Smooth muscle cell (in vitro differentiated cells): ENCODE measurements around the gene TLR7. TPM values are rescaled to one million over a fixed set of nuclear protein-coding genes. Genes with fewer than 3 reads are reported as not detected.

ENCODE experiments used
- DNase-seq: peaks from one replicate; lab custom pipeline; 2025; ENCODE audit not compliant: unreplicated experiment; lab: John Stamatoyannopoulos, UW
- H2AFZ ChIP-seq: fragments of 200-600 bp; sonication (generic); 2 replicates; pipeline ENCODE4 v1.6.0; 2016; ENCODE audit warnings: antibody characterized with exemption, low read depth, mild to moderate bottlenecking
- H3F3A ChIP-seq: fragments of 200-600 bp; sonication (generic); 2 replicates; pipeline ENCODE4 v1.6.0; 2017; ENCODE audit warnings: antibody characterized with exemption, low read depth
- H3K27ac ChIP-seq: fragments of 200-600 bp; sonication (generic); 2 replicates; pipeline ENCODE4 v1.5.1; 2016; ENCODE audit warnings: low read depth, mild to moderate bottlenecking
- H3K27me3 ChIP-seq: fragments of 200-600 bp; sonication (generic); 2 replicates; pipeline ENCODE4 v1.6.1; 2016; ENCODE audit warnings: low read depth, mild to moderate bottlenecking
- H3K36me3 ChIP-seq: fragments of 200-600 bp; sonication (generic); 2 replicates; pipeline ENCODE4 v1.5.1; 2016; ENCODE audit warnings: low read depth
- H3K4me1 ChIP-seq: fragments of 200-600 bp; sonication (generic); 2 replicates; pipeline ENCODE4 v1.5.1; 2016; ENCODE audit warnings: low read depth
- H3K4me2 ChIP-seq: fragments of 200-600 bp; sonication (generic); 2 replicates; pipeline ENCODE4 v1.6.0; 2016; ENCODE audit warnings: mild to moderate bottlenecking
- H3K4me3 ChIP-seq: fragments of 200-600 bp; sonication (generic); 2 replicates; pipeline ENCODE4 v1.5.1; 2016; ENCODE audit warnings: mild to moderate bottlenecking
- H3K79me2 ChIP-seq: fragments of 200-600 bp; sonication (generic); 2 replicates; pipeline ENCODE4 v1.6.0; 2016; ENCODE audit warnings: low read depth, mild to moderate bottlenecking
- H3K9ac ChIP-seq: fragments of 200-600 bp; sonication (generic); 2 replicates; pipeline ENCODE4 v1.6.0; 2016; ENCODE audit warnings: low read depth
- H3K9me3 ChIP-seq: fragments of 200-600 bp; sonication (generic); replicated peaks from 2 replicates; pipeline ENCODE4 v1.5.1; 2016; ENCODE audit warnings: low read depth
- H4K20me1 ChIP-seq: fragments of 200-600 bp; sonication (generic); 2 replicates; pipeline ENCODE4 v1.6.0; 2016; ENCODE audit warnings: low read depth
- CTCF ChIP-seq: fragments of 200-600 bp; sonication (generic); IDR thresholded peaks from 2 replicates; pipeline ENCODE4 v1.5.1; 2017; ENCODE audit warnings: borderline replicate concordance, mild to moderate bottlenecking, antibody characterized with exemption; ENCODE audit not compliant: insufficient read depth, poor library complexity, severe bottlenecking
- WGBS: methylation state at CpG from one replicate; pipeline ENCODE4 v1.1.7; 2016; ENCODE audit warnings: low lambda C conversion rate; 5-methylcytosine and 5-hydroxymethylcytosine counted together
- polyA plus RNA-seq: library from polyadenylated mRNA; unstranded; fragments of >200 nt; fragmentation: Nextera tagmentation; extraction: Ambion mirVana; gene quantifications from 2 replicates; pipeline ENCODE4 v1.2.1, GENCODE V29; 2016
- total RNA-seq: library from RNA; depleted of rRNA; stranded (reverse); fragments of >200 nt; gene quantifications from 2 replicates; pipeline ENCODE4 v1.2.3, GENCODE V29; 2014

Gene TLR7
- total and polyA plus RNA-seq, 2 experiments from 2014 or later = 0.27 TPM; not detected in 1

- Histone ChIP-seq H3F3A (no peaks in the 10 kb centered on the region), H3K36me3 (no peaks in the 10 kb centered on the region), H3K9me3 (no peaks in the 10 kb centered on the region), H3K27me3 (no peaks in the 10 kb centered on the region), H3K4me3 (no peak overlapping the region), H3K4me1 (no peaks in the 10 kb centered on the region), H3K27ac (no peak overlapping the region), H3K4me2 (no peak overlapping the region), H3K79me2 (no peaks in the 10 kb centered on the region), H4K20me1 (no peaks in the 10 kb centered on the region), H2AFZ (no peak overlapping the region), H3K9ac (no peak overlapping the region)
- no peak for DNase-seq
- WGBS = 85% methylated on average over 7 of the region's 7 CpGs
- no peak for TF ChIP-seq CTCF
These were observed 46.1 kb upstream of the TLR7 start for GRCh38 chrX:12820737-12821136.

GRCh38 chrX:12824944-12825343, 41.9 kb upstream of the TLR7 start:
- no peaks in the 10 kb centered on the region for H4K20me1 ChIP-seq
- no peaks in the 10 kb centered on the region for H3K27me3 ChIP-seq
- no peak for TF ChIP-seq CTCF
- H2AFZ ChIP-seq = no peak overlapping the region
- DNase-seq = no peak
- H3K4me3 ChIP-seq = no peak overlapping the region
- H3K27ac ChIP-seq = no peak overlapping the region
- no peaks in the 10 kb centered on the region for H3K36me3 ChIP-seq
- no peaks in the 10 kb centered on the region for H3K4me1 ChIP-seq
- 72% methylated on average over 9 of the region's 9 CpGs for WGBS
- H3K9me3 ChIP-seq = no peaks in the 10 kb centered on the region
- H3K4me2 ChIP-seq = no peak overlapping the region
- no peaks in the 10 kb centered on the region for H3F3A ChIP-seq
- no peaks in the 10 kb centered on the region for H3K79me2 ChIP-seq
- no peak overlapping the region for H3K9ac ChIP-seq

- no peak for TF ChIP-seq CTCF
These were observed 41.1 kb upstream of the TLR7 start for GRCh38 chrX:12825801-12826200.

GRCh38 chrX:12843061-12843667, 23.7 kb upstream of the TLR7 start:
- WGBS = 79% methylated on average over 2 of the region's 2 CpGs
- H4K20me1 ChIP-seq = no peaks in the 10 kb centered on the region
- no peaks in the 10 kb centered on the region for H3K27me3 ChIP-seq
- H3K79me2 ChIP-seq = no peaks in the 10 kb centered on the region
- H3K4me2 ChIP-seq = no peak overlapping the region
- TF ChIP-seq CTCF = no peak
- no peaks in the 10 kb centered on the region for H3K4me1 ChIP-seq
- no peak overlapping the region for H3K4me3 ChIP-seq
- H2AFZ ChIP-seq = no peak overlapping the region
- H3K27ac ChIP-seq = no peak overlapping the region
- no peak overlapping the region for H3K9ac ChIP-seq
- H3K9me3 ChIP-seq = no peaks in the 10 kb centered on the region
- no peaks in the 10 kb centered on the region for H3F3A ChIP-seq
- no peak for DNase-seq
- no peaks in the 10 kb centered on the region for H3K36me3 ChIP-seq

More at GRCh38 chrX:12825801-12826200, 41.1 kb upstream of the TLR7 start:
- Histone ChIP-seq H3K4me2 (no peak overlapping the region), H3K4me3 (no peak overlapping the region), H3K36me3 (no peaks in the 10 kb centered on the region), H3K9me3 (no peaks in the 10 kb centered on the region), H3K4me1 (no peaks in the 10 kb centered on the region), H2AFZ (no peak overlapping the region), H3F3A (no peaks in the 10 kb centered on the region), H4K20me1 (no peaks in the 10 kb centered on the region), H3K79me2 (no peaks in the 10 kb centered on the region), H3K27ac (no peak overlapping the region), H3K27me3 (no peaks in the 10 kb centered on the region), H3K9ac (no peak overlapping the region)
- DNase-seq = no peak
- WGBS = 71% methylated on average over 8 of the region's 8 CpGs
